GM21515 (cell line): Measurements from ENCODE around the gene GABRD.

Experiments
- ATAC-seq: cut with Tn5 transposase; IDR thresholded peaks from one replicate; pipeline ENCODE4 v1.9.1; 2021; ENCODE audit not compliant: unreplicated experiment

GABRD gene

GRCh38 chr1:2033165-2033564 is 14.0 kb downstream of the GABRD start:
- no peak for ATAC-seq

- ATAC-seq: no peak
Measured at GRCh38 chr1:2036287-2036686, 17.1 kb downstream of the GABRD start.

- ATAC-seq: no peak
Measured at GRCh38 chr1:2037314-2037979, 18.3 kb downstream of the GABRD start.

GRCh38 chr1:2038229-2038628 is 19.1 kb downstream of the GABRD start:
- no peak for ATAC-seq

GRCh38 chr1:2039251-2039650 is 20.1 kb downstream of the GABRD start:
- ATAC-seq: no peak

GRCh38 chr1:2041305-2041704 is 22.2 kb downstream of the GABRD start:
- ATAC-seq: no peak

GRCh38 chr1:2041887-2042286 is 22.7 kb downstream of the GABRD start:
- ATAC-seq: no peak

GRCh38 chr1:2042830-2043773 is 24.0 kb downstream of the GABRD start:
- no peak for ATAC-seq

GRCh38 chr1:2043886-2044285 is 24.7 kb downstream of the GABRD start:
- no peak for ATAC-seq

- no peak for ATAC-seq
Measured at GRCh38 chr1:2044510-2045319, 25.6 kb downstream of the GABRD start.

- no peak for ATAC-seq
Measured at GRCh38 chr1:2045468-2046173, 26.5 kb downstream of the GABRD start.

- no peak for ATAC-seq
Measured at GRCh38 chr1:2046174-2046917, 27.2 kb downstream of the GABRD start.

GRCh38 chr1:2046953-2047748 is 28.0 kb downstream of the GABRD start:
- no peak for ATAC-seq

- ATAC-seq: no peak
Measured at GRCh38 chr1:2047749-2048729, 28.9 kb downstream of the GABRD start.

GRCh38 chr1:2049225-2049717 is 30.1 kb downstream of the GABRD start:
- ATAC-seq: no peak

GRCh38 chr1:2049718-2050431 is 30.7 kb downstream of the GABRD start, which contains the start of gene PRKCZ:
TSS of gene PRKCZ (plus strand) at chr1:2050411. CDS start at chr1:2050631, 220 bp downstream.
- ATAC-seq: peak; percentile 56

GRCh38 chr1:2050461-2050792 is 31.3 kb downstream of the GABRD start:
- ATAC-seq: no peak
